ENCODE measurements around the gene CIT.

CIT gene

GRCh38 chr12:119749666-119750065 lies 127.5 kb downstream of the CIT start:
- Mint-ChIP-seq H3K4me1 (no peaks in the 10 kb centered on the region), H3K36me3 (peaks cover 10% of the 10 kb centered on the region), H3K27ac (no peak overlapping the region), H3K9me3 (peaks cover 7% of the 10 kb centered on the region), H3K4me3 (no peak overlapping the region)
- ATAC-seq (no peak), DNase-seq (ENCODE audit: low spot score in 2 of 2) (no peak)

- Mint-ChIP-seq H3K9me3 (peaks cover 15% of the 10 kb centered on the region), H3K36me3 (peaks cover 13% of the 10 kb centered on the region)
- no peak for ATAC-seq
These were observed 128.6 kb downstream of the CIT start for GRCh38 chr12:119748497-119748896.

GRCh38 chr12:119746169-119746568 lies 131.0 kb downstream of the CIT start:
- DNase-seq (ENCODE audit: low spot score in 2 of 2) (no peak), ATAC-seq (no peak)
- no peak overlapping the region for H3K27ac Mint-ChIP-seq
- peaks cover 15% of the 10 kb centered on the region for H3K9me3 Mint-ChIP-seq
- peaks cover 13% of the 10 kb centered on the region for H3K36me3 Mint-ChIP-seq
- H3K4me3 Mint-ChIP-seq, result no peak overlapping the region
- H3K4me1 Mint-ChIP-seq, result no peaks in the 10 kb centered on the region

More at GRCh38 chr12:119748497-119748896, 128.6 kb downstream of the CIT start:
- Mint-ChIP-seq H3K4me1 (no peaks in the 10 kb centered on the region), H3K27ac (no peak overlapping the region), H3K4me3 (no peak overlapping the region)
- DNase-seq (ENCODE audit: low spot score in 2 of 2), result no peak

- Mint-ChIP-seq H3K4me3 (no peak overlapping the region), H3K9me3 (peaks cover 15% of the 10 kb centered on the region), H3K27ac (no peak overlapping the region), H3K4me1 (no peaks in the 10 kb centered on the region), H3K36me3 (peaks cover 9% of the 10 kb centered on the region)
- DNase-seq (ENCODE audit: low spot score in 2 of 2), result no peak
- no peak for ATAC-seq
These were observed 132.1 kb downstream of the CIT start for GRCh38 chr12:119744900-119745606.

GRCh38 chr12:119742700-119743099 lies 134.4 kb downstream of the CIT start:
- H3K36me3 Mint-ChIP-seq, result peaks cover 9% of the 10 kb centered on the region
- DNase-seq (ENCODE audit: low spot score in 2 of 2), result no peak
- H3K9me3 Mint-ChIP-seq, result peaks cover 15% of the 10 kb centered on the region
- H3K27ac Mint-ChIP-seq, result no peak overlapping the region
- no peak for ATAC-seq
- H3K4me3 Mint-ChIP-seq, result no peak overlapping the region
- H3K4me1 Mint-ChIP-seq, result no peaks in the 10 kb centered on the region

- Mint-ChIP-seq H3K36me3 (peaks cover 9% of the 10 kb centered on the region), H3K4me1 (no peaks in the 10 kb centered on the region), H3K4me3 (no peak overlapping the region), H3K9me3 (peaks cover 15% of the 10 kb centered on the region), H3K27ac (no peak overlapping the region)
- no peak for ATAC-seq
- DNase-seq (ENCODE audit: low spot score in 2 of 2), result no peak
These were observed 136.3 kb downstream of the CIT start for GRCh38 chr12:119740830-119741229.

- Mint-ChIP-seq H3K36me3 (peaks cover 9% of the 10 kb centered on the region), H3K4me1 (no peaks in the 10 kb centered on the region), H3K9me3 (no peaks in the 10 kb centered on the region)
These were observed 142.0 kb downstream of the CIT start for GRCh38 chr12:119735079-119735478.

GRCh38 chr12:119730381-119730780 lies 146.7 kb downstream of the CIT start:
- H3K27ac Mint-ChIP-seq, result no peak overlapping the region
- H3K4me3 Mint-ChIP-seq, result no peak overlapping the region
- DNase-seq (ENCODE audit: low spot score in 2 of 2), result no peak
- ATAC-seq, result no peak
- no peaks in the 10 kb centered on the region for H3K4me1 Mint-ChIP-seq
- H3K36me3 Mint-ChIP-seq, result peaks cover 9% of the 10 kb centered on the region
- no peaks in the 10 kb centered on the region for H3K9me3 Mint-ChIP-seq

More at GRCh38 chr12:119735079-119735478, 142.0 kb downstream of the CIT start:
- H3K4me3 Mint-ChIP-seq, result no peak overlapping the region
- no peak for DNase-seq (ENCODE audit: low spot score in 2 of 2)
- no peak overlapping the region for H3K27ac Mint-ChIP-seq
- ATAC-seq, result no peak

- H3K9me3 Mint-ChIP-seq, result no peaks in the 10 kb centered on the region
- H3K27ac Mint-ChIP-seq, result no peak overlapping the region
- peaks cover 9% of the 10 kb centered on the region for H3K36me3 Mint-ChIP-seq
These were observed 147.2 kb downstream of the CIT start for GRCh38 chr12:119729871-119730270.

GRCh38 chr12:119728444-119728745 lies 148.7 kb downstream of the CIT start:
- H3K4me1 Mint-ChIP-seq, result no peaks in the 10 kb centered on the region
- ATAC-seq, result no peak

More at GRCh38 chr12:119729871-119730270, 147.2 kb downstream of the CIT start:
- Mint-ChIP-seq H3K4me1 (no peaks in the 10 kb centered on the region), H3K4me3 (no peak overlapping the region)
- DNase-seq (ENCODE audit: low spot score in 2 of 2) (no peak), ATAC-seq (no peak)

GRCh38 chr12:119727600-119728443 lies 149.3 kb downstream of the CIT start:
- DNase-seq (ENCODE audit: low spot score in 2 of 2) (no peak), ATAC-seq (no peak)
- Mint-ChIP-seq H3K27ac (no peak overlapping the region), H3K9me3 (no peaks in the 10 kb centered on the region), H3K4me1 (no peaks in the 10 kb centered on the region), H3K4me3 (no peak overlapping the region), H3K36me3 (no peaks in the 10 kb centered on the region)

More at GRCh38 chr12:119728444-119728745, 148.7 kb downstream of the CIT start:
- Mint-ChIP-seq H3K27ac (no peak overlapping the region), H3K4me3 (no peak overlapping the region), H3K36me3 (no peaks in the 10 kb centered on the region), H3K9me3 (no peaks in the 10 kb centered on the region)
- no peak for DNase-seq (ENCODE audit: low spot score in 2 of 2)

- Mint-ChIP-seq H3K9me3 (no peaks in the 10 kb centered on the region), H3K27ac (no peak overlapping the region), H3K4me1 (no peaks in the 10 kb centered on the region), H3K4me3 (no peak overlapping the region), H3K36me3 (no peaks in the 10 kb centered on the region)
- DNase-seq (ENCODE audit: low spot score in 2 of 2) (no peak), ATAC-seq (no peak)
These were observed 151.6 kb downstream of the CIT start for GRCh38 chr12:119725523-119725922.

- ATAC-seq (no peak), DNase-seq (ENCODE audit: low spot score in 2 of 2) (no peak)
- H3K9me3 Mint-ChIP-seq, result no peaks in the 10 kb centered on the region
- H3K4me3 Mint-ChIP-seq, result no peak overlapping the region
- H3K36me3 Mint-ChIP-seq, result no peaks in the 10 kb centered on the region
- H3K27ac Mint-ChIP-seq, result no peak overlapping the region
- H3K4me1 Mint-ChIP-seq, result no peaks in the 10 kb centered on the region
These were observed 155.8 kb downstream of the CIT start for GRCh38 chr12:119721306-119721705.

GRCh38 chr12:119720349-119720748 lies 156.8 kb downstream of the CIT start:
- Mint-ChIP-seq H3K36me3 (no peaks in the 10 kb centered on the region), H3K27ac (no peak overlapping the region), H3K4me1 (no peaks in the 10 kb centered on the region), H3K9me3 (no peaks in the 10 kb centered on the region), H3K4me3 (no peak overlapping the region)
- DNase-seq (ENCODE audit: low spot score in 2 of 2), result no peak
- ATAC-seq, result no peak

GRCh38 chr12:119718141-119718540 lies 159.0 kb downstream of the CIT start:
- ATAC-seq (no peak), DNase-seq (ENCODE audit: low spot score in 2 of 2) (no peak)
- no peaks in the 10 kb centered on the region for H3K9me3 Mint-ChIP-seq
- no peaks in the 10 kb centered on the region for H3K4me1 Mint-ChIP-seq
- no peak overlapping the region for H3K27ac Mint-ChIP-seq
- no peaks in the 10 kb centered on the region for H3K36me3 Mint-ChIP-seq
- H3K4me3 Mint-ChIP-seq, result no peak overlapping the region

- H3K4me1 Mint-ChIP-seq, result no peaks in the 10 kb centered on the region
- no peak for ATAC-seq
- H3K4me3 Mint-ChIP-seq, result no peak overlapping the region
- peaks cover 8% of the 10 kb centered on the region for H3K36me3 Mint-ChIP-seq
- no peak for DNase-seq (ENCODE audit: low spot score in 2 of 2)
- H3K27ac Mint-ChIP-seq, result no peak overlapping the region
- H3K9me3 Mint-ChIP-seq, result no peaks in the 10 kb centered on the region
These were observed 161.9 kb downstream of the CIT start for GRCh38 chr12:119715268-119715620.
